ENCODE results near the gene BCAS3. TPM values are rescaled to one million over a fixed set of nuclear protein-coding genes. Genes with fewer than 3 reads are reported as not detected.

Gene BCAS3
- total RNA-seq, 1 donor from 2014 or later: 50.8 TPM

- DNase-seq: no peak
Measured at GRCh38 chr17:61073131-61073530, 395.5 kb downstream of the BCAS3 start.

GRCh38 chr17:61073799-61074513, 396.3 kb downstream of the BCAS3 start:
- no peak for DNase-seq

- DNase-seq: no peak
Measured at GRCh38 chr17:61075988-61076387, 398.3 kb downstream of the BCAS3 start.

- DNase-seq: no peak
Measured at GRCh38 chr17:61076621-61077031, 399.0 kb downstream of the BCAS3 start.

- DNase-seq: no peak
Measured at GRCh38 chr17:61081959-61082358, 404.3 kb downstream of the BCAS3 start.

- no peak for DNase-seq
Measured at GRCh38 chr17:61084260-61084659, 406.6 kb downstream of the BCAS3 start.

GRCh38 chr17:61087024-61087423, 409.4 kb downstream of the BCAS3 start:
- DNase-seq: no peak

- no peak for DNase-seq
Measured at GRCh38 chr17:61088556-61088955, 410.9 kb downstream of the BCAS3 start.

GRCh38 chr17:61091096-61091495, 413.4 kb downstream of the BCAS3 start:
- DNase-seq: no peak

- DNase-seq: no peak
Measured at GRCh38 chr17:61097781-61098180, 420.1 kb downstream of the BCAS3 start.

- DNase-seq: no peak
Measured at GRCh38 chr17:61106354-61106753, 428.7 kb downstream of the BCAS3 start.

GRCh38 chr17:61116577-61116976, 438.9 kb downstream of the BCAS3 start:
- no peak for DNase-seq

GRCh38 chr17:61117983-61118382, 440.3 kb downstream of the BCAS3 start:
- no peak for DNase-seq

- no peak for DNase-seq
Measured at GRCh38 chr17:61118871-61119270, 441.2 kb downstream of the BCAS3 start.

GRCh38 chr17:61122326-61122913, 444.8 kb downstream of the BCAS3 start:
- no peak for DNase-seq

- no peak for DNase-seq
Measured at GRCh38 chr17:61124562-61124961, 446.9 kb downstream of the BCAS3 start.

GRCh38 chr17:61126473-61127249, 449.0 kb downstream of the BCAS3 start:
- no peak for DNase-seq

GRCh38 chr17:61127960-61128359, 450.3 kb downstream of the BCAS3 start:
- no peak for DNase-seq

- no peak for DNase-seq
Measured at GRCh38 chr17:61128661-61129115, 451.0 kb downstream of the BCAS3 start.

GRCh38 chr17:61129267-61130254, 451.9 kb downstream of the BCAS3 start:
- DNase-seq: no peak

GRCh38 chr17:61130330-61130729, 452.7 kb downstream of the BCAS3 start:
- no peak for DNase-seq

- DNase-seq: no peak
Measured at GRCh38 chr17:61131585-61131984, 453.9 kb downstream of the BCAS3 start.
